Epithelial cell of esophagus (primary cell): ENCODE results near the gene DOK3.

Source experiments
- DNase-seq: peaks from one replicate; pipeline ENCODE4 v3.0.0; 2010; ENCODE audit warnings: low read depth
- H3K4me3 ChIP-seq: 2 replicates; pipeline ENCODE4 v1.5.1; 2011; ENCODE audit warnings: mild to moderate bottlenecking, low read length, control low read depth
- TF ChIP-seq, protein P1 (sequence below): IDR thresholded peaks from 2 replicates; pipeline ENCODE4 v1.5.1; 2011; ENCODE audit warnings: low read depth, mild to moderate bottlenecking, low read length, control low read depth, inconsistent platforms; ENCODE audit not compliant: insufficient read depth; ENCODE audit errors: missing control alignments

Gene DOK3

GRCh38 chr5:177491983-177492746, 17.5 kb downstream of the DOK3 start:
- TF ChIP-seq, protein P1, sequence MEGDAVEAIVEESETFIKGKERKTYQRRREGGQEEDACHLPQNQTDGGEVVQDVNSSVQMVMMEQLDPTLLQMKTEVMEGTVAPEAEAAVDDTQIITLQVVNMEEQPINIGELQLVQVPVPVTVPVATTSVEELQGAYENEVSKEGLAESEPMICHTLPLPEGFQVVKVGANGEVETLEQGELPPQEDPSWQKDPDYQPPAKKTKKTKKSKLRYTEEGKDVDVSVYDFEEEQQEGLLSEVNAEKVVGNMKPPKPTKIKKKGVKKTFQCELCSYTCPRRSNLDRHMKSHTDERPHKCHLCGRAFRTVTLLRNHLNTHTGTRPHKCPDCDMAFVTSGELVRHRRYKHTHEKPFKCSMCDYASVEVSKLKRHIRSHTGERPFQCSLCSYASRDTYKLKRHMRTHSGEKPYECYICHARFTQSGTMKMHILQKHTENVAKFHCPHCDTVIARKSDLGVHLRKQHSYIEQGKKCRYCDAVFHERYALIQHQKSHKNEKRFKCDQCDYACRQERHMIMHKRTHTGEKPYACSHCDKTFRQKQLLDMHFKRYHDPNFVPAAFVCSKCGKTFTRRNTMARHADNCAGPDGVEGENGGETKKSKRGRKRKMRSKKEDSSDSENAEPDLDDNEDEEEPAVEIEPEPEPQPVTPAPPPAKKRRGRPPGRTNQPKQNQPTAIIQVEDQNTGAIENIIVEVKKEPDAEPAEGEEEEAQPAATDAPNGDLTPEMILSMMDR, result no peak
- no peak overlapping the region for H3K4me3 ChIP-seq
- no peak for DNase-seq

DNA sequence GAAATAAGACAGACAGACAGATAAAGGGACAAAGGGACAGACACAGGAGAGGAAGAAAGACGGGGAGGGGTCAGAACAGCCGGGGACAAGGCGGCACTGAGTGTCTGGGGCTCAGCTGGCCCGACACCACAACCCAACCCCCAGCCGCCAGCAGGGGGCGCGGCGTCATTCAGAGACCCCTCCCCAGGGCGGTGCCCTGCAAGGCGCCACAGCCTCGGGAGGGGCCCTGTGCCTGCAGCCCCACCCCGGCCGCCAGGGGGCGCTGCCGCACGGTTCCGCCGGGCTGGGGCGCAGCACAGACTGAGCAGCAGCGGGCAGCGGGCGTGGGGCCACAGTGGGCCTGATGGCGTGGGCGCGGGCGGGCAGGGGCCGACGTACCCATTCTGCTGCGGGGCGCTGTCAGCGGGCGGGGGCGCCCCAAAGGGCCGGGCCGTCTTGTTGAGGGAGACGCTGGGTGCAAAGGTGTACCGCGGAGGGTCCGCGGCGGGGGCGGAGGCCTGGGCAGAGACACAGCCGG, 18.1 kb downstream of the DOK3 start:
- TF ChIP-seq, protein P1, result peak; percentile 46
- H3K4me3 ChIP-seq, result no peak overlapping the region
- DNase-seq, result peak; percentile 57

- no peak overlapping the region for H3K4me3 ChIP-seq
- DNase-seq, result no peak
- TF ChIP-seq, protein P1, result no peak
Observed at GRCh38 chr5:177490992-177491391, 18.6 kb downstream of the DOK3 start.

DNA sequence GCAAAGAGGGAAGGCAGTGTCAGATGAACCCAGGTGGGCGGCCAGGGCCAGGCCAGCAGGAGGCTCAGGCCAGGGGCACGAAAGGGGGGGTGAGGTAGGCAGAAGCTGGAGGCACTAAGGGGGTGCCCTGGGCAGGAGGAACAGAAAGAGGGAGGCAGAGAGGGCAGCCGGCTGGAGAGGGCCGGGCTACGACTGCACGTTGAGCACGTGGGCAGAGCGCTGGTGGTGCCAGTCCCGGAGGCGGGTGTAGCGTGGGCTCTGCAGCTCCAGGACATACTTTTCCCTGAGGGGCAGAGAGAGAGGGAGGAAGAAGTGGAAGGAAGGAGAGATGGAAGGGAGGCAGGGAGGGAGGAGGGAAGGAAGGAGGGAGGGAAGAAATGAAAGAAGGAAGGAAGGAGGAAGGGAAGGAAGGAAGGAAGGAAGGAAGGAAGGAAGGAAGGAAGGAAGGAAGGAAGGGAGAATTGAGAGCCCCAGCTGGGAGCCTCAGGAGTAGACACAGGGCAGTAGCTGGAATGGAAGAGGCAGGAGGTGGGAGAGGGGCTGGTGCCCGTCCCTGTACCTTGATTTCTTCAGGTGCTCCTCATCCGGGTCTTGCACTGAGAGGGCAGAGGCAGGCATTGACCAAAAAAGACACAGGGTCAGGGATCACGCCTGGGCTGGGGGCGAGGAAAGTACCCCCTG, 19.2 kb downstream of the DOK3 start:
- DNase-seq, result no peak
- no peak overlapping the region for H3K4me3 ChIP-seq
- TF ChIP-seq, protein P1, result no peak

DNA sequence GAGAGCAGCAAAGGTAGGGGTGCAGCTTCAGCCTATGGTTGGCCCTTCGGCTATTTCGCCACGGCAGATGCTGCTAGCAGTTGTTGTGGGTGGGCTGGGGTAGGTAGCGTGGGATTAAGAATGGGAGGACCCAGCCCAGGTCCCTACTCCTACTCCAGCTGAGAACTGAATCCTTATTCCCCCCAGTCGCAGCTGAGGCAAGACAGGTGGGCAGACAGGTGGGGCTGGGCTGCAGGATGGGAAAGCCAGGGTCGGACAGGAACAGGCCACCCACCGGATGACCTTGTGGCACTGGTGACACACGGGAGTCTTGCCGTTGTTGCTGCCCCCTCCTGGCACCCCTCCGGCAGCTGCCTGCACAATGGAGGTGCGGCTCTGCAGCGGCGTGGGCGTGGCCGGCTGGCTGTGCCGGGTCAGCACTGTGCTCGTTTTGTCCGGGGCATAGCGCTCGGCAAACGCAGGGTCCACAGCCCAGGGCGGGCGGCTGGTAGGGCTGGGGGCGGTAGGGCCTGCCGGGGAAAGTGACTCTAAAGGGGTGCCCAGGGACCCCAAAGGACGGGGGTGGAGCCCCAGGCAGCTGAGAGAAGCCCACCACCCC, 20.4 kb downstream of the DOK3 start:
- no peak for DNase-seq
- TF ChIP-seq, protein P1, result no peak
- H3K4me3 ChIP-seq, result no peak overlapping the region

GRCh38 chr5:177487975-177488374, 21.7 kb downstream of the DOK3 start:
- TF ChIP-seq, protein P1, result no peak
- no peak overlapping the region for H3K4me3 ChIP-seq
- DNase-seq, result no peak
